HEK293 (cell line): ENCODE results near the gene EVA1B.

ENCODE experiments used
- CTCF ChIA-PET: fragments of 350-600 bp; formaldehyde crosslinking; extraction: SDS; loops from one replicate; lab custom pipeline; 2021; ENCODE audit warnings: antibody characterized with exemption; lab: Yijun Ruan, JAX
- POLR2A ChIA-PET: fragments of 300-600 bp; formaldehyde crosslinking; extraction: SDS; loops from one replicate; lab custom pipeline; 2020; ENCODE audit warnings: antibody characterized with exemption, inconsistent platforms; lab: Yijun Ruan, JAX
- H3K27ac ChIP-seq: fragments of 200-500 bp; sonication (Bioruptor generic); 2 replicates; pipeline ENCODE4 v1.5.1; 2014; ENCODE audit warnings: low read depth, low read length, control low read depth, inconsistent platforms; ENCODE audit errors: extremely low read depth
- H3K36me3 ChIP-seq, 2 experiments: fragments of 200-500 bp in 1 of 2; sonication (Bioruptor generic) in 1 of 2; 1 replicate in 1 of 2; 2 replicates in 1 of 2; pipeline ENCODE4 v1.5.1; 2014 to 2017; ENCODE audit warnings: inconsistent platforms in 2 of 2, low read length in 2 of 2; ENCODE audit not compliant: control insufficient read depth in 2 of 2, insufficient read depth in 1 of 2
- H3K4me1 ChIP-seq: fragments of 200-500 bp; sonication (Bioruptor generic); 2 replicates; pipeline ENCODE4 v1.5.1; 2014; ENCODE audit warnings: mild to moderate bottlenecking, low read length, inconsistent platforms; ENCODE audit not compliant: control insufficient read depth, insufficient read depth
- H3K4me3 ChIP-seq: 2 replicates; pipeline ENCODE4 v1.5.1; 2011; ENCODE audit warnings: low read depth, mild to moderate bottlenecking, control low read depth, low read length, moderate library complexity
- H3K9me3 ChIP-seq: fragments of 200-500 bp; sonication (Bioruptor generic); 2 replicates; pipeline ENCODE4 v1.5.1; 2014; ENCODE audit warnings: low read depth, low read length, inconsistent platforms; ENCODE audit not compliant: control insufficient read depth, insufficient read depth
- GLI4 ChIP-seq: fragments of 450-650 bp; formaldehyde crosslinking; IDR thresholded peaks from 2 replicates; pipeline ENCODE4 v1.5.1; 2016; ENCODE audit warnings: missing biosample characterization, missing genetic modification characterization
- KLF10 ChIP-seq: fragments of 450-650 bp; IDR thresholded peaks from 2 replicates; pipeline ENCODE4 v1.5.1; 2018; ENCODE audit warnings: missing biosample characterization, mild to moderate bottlenecking, missing genetic modification characterization
- REST ChIP-seq: fragments of 450-650 bp; formaldehyde crosslinking; IDR thresholded peaks from 2 replicates; pipeline ENCODE4 v1.5.1; 2016; ENCODE audit warnings: missing biosample characterization, missing genetic modification characterization
- SP2 ChIP-seq: fragments of 450-650 bp; formaldehyde crosslinking; IDR thresholded peaks from 2 replicates; pipeline ENCODE4 v1.5.1; 2016; ENCODE audit warnings: missing biosample characterization, missing genetic modification characterization
- SP3 ChIP-seq: fragments of 450-650 bp; formaldehyde crosslinking; IDR thresholded peaks from 2 replicates; pipeline ENCODE4 v1.5.1; 2016; ENCODE audit warnings: missing biosample characterization, missing genetic modification characterization
- ZBTB1 ChIP-seq: fragments of 450-650 bp; formaldehyde crosslinking; IDR thresholded peaks from 2 replicates; pipeline ENCODE4 v1.5.1; 2016; ENCODE audit warnings: missing biosample characterization, missing genetic modification characterization
- ZFP41 ChIP-seq: fragments of 450-650 bp; formaldehyde crosslinking; IDR thresholded peaks from 2 replicates; pipeline ENCODE4 v1.5.1; 2016; ENCODE audit warnings: missing biosample characterization, missing genetic modification characterization, borderline replicate concordance
- ZNF10 ChIP-seq: fragments of 450-650 bp; formaldehyde crosslinking; IDR thresholded peaks from 2 replicates; pipeline ENCODE4 v1.5.1; 2017; ENCODE audit warnings: missing biosample characterization, missing genetic modification characterization
- ZNF112 ChIP-seq: fragments of 450-650 bp; formaldehyde crosslinking; IDR thresholded peaks from 2 replicates; pipeline ENCODE4 v1.5.0; 2017; ENCODE audit warnings: missing biosample characterization, missing genetic modification characterization
- ZNF121 ChIP-seq: fragments of 450-650 bp; formaldehyde crosslinking; IDR thresholded peaks from 2 replicates; pipeline ENCODE4 v1.5.1; 2016; ENCODE audit warnings: missing biosample characterization, missing genetic modification characterization
- ZNF202 ChIP-seq: fragments of 450-650 bp; formaldehyde crosslinking; IDR thresholded peaks from 2 replicates; pipeline ENCODE4 v1.5.1; 2016; ENCODE audit warnings: missing biosample characterization, missing genetic modification characterization, borderline replicate concordance
- ZNF239 ChIP-seq: fragments of 450-650 bp; formaldehyde crosslinking; IDR thresholded peaks from 2 replicates; pipeline ENCODE4 v1.5.1; 2016; ENCODE audit warnings: missing biosample characterization, missing genetic modification characterization
- ZNF266 ChIP-seq: fragments of 450-650 bp; formaldehyde crosslinking; IDR thresholded peaks from 2 replicates; pipeline ENCODE4 v1.5.1; 2016; ENCODE audit warnings: missing biosample characterization, missing genetic modification characterization, low read depth
- ZNF280C ChIP-seq: fragments of 450-650 bp; formaldehyde crosslinking; IDR thresholded peaks from 2 replicates; pipeline ENCODE4 v1.5.1; 2016; ENCODE audit warnings: missing biosample characterization, missing genetic modification characterization
- ZNF302 ChIP-seq: fragments of 450-650 bp; formaldehyde crosslinking; IDR thresholded peaks from 2 replicates; pipeline ENCODE4 v1.5.1; 2016; ENCODE audit warnings: missing biosample characterization, missing genetic modification characterization, low read depth
- ZNF341 ChIP-seq: fragments of 450-650 bp; formaldehyde crosslinking; IDR thresholded peaks from 2 replicates; pipeline ENCODE4; 2016; ENCODE audit warnings: low read depth, missing biosample characterization, missing genetic modification characterization
- ZNF366 ChIP-seq: fragments of 450-650 bp; formaldehyde crosslinking; conservative IDR thresholded peaks from 2 replicates; pipeline ENCODE4 v1.5.1; 2016; ENCODE audit warnings: missing biosample characterization, missing genetic modification characterization
- ZNF398 ChIP-seq: fragments of 450-650 bp; formaldehyde crosslinking; IDR thresholded peaks from 2 replicates; pipeline ENCODE4 v1.5.1; 2017; ENCODE audit warnings: missing biosample characterization, missing genetic modification characterization
- ZNF426 ChIP-seq: fragments of 450-650 bp; formaldehyde crosslinking; IDR thresholded peaks from 2 replicates; pipeline ENCODE4 v1.5.1; 2017; ENCODE audit warnings: missing biosample characterization, missing genetic modification characterization, mild to moderate bottlenecking, inconsistent platforms, moderate library complexity
- ZNF449 ChIP-seq: fragments of 450-650 bp; formaldehyde crosslinking; IDR thresholded peaks from 2 replicates; pipeline ENCODE4 v1.5.1; 2017; ENCODE audit warnings: missing biosample characterization, mild to moderate bottlenecking, missing genetic modification characterization, moderate library complexity
- ZNF529 ChIP-seq: fragments of 450-650 bp; formaldehyde crosslinking; IDR thresholded peaks from 2 replicates; pipeline ENCODE4 v1.5.1; 2017; ENCODE audit warnings: missing genetic modification characterization, missing biosample characterization; ENCODE audit not compliant: insufficient replicate concordance
- ZNF530 ChIP-seq: fragments of 450-650 bp; formaldehyde crosslinking; IDR thresholded peaks from 2 replicates; pipeline ENCODE4 v1.5.1; 2016; ENCODE audit warnings: low read depth, missing biosample characterization, missing genetic modification characterization
- ZNF544 ChIP-seq: fragments of 450-650 bp; formaldehyde crosslinking; IDR thresholded peaks from 2 replicates; pipeline ENCODE4 v1.5.0; 2017; ENCODE audit warnings: missing biosample characterization, missing genetic modification characterization
- ZNF548 ChIP-seq: fragments of 450-650 bp; formaldehyde crosslinking; IDR thresholded peaks from 2 replicates; pipeline ENCODE4 v1.5.1; 2016; ENCODE audit warnings: missing biosample characterization, missing genetic modification characterization
- ZNF658 ChIP-seq: fragments of 450-650 bp; formaldehyde crosslinking; IDR thresholded peaks from 2 replicates; pipeline ENCODE4; 2016; ENCODE audit warnings: missing biosample characterization, missing genetic modification characterization
- ZNF704 ChIP-seq: fragments of 450-650 bp; formaldehyde crosslinking; IDR thresholded peaks from 2 replicates; pipeline ENCODE4 v1.5.1; 2016; ENCODE audit warnings: missing biosample characterization, missing genetic modification characterization
- ZNF791 ChIP-seq: fragments of 450-650 bp; formaldehyde crosslinking; IDR thresholded peaks from 2 replicates; pipeline ENCODE4 v1.5.1; 2016; ENCODE audit warnings: missing biosample characterization, missing genetic modification characterization
- ZSCAN16 ChIP-seq: fragments of 450-650 bp; formaldehyde crosslinking; IDR thresholded peaks from 2 replicates; pipeline ENCODE4 v1.5.1; 2016; ENCODE audit warnings: missing biosample characterization, missing genetic modification characterization

EVA1B gene

GRCh38 chr1:36323636-36324352 is at the start of gene EVA1B:
EVA1B (minus strand) TSS chr1:36323645; CDS start chr1:36323037, 608 bp downstream.
- Histone ChIP-seq H3K4me3 (peak within 1 kb of the TSS; percentile 53), H3K27ac (peak within 1 kb of the TSS; percentile 58; the same call in 1 of the 2 replicates), H3K4me1 (no peaks in the 10 kb centered on the region; the same call in 1 of the 2 replicates), H3K36me3 (peaks cover 0 to 27% of the 10 kb centered on the region in 2 experiments; a peak in 1 of 3 replicates), H3K9me3 (no peaks in the 10 kb centered on the region)
- ChIA-PET POLR2A (interaction anchor here (0.6 to 2.2 kb wide), 7 partner anchors 15 to 194 kb away, joined by 3 to 11 read pairs (median 4); partner anchors contain the start of genes MAP7D1 and SH3D21), CTCF (interaction anchor here (0.6 to 1.5 kb wide), 3 partner anchors 15 to 45 kb away, joined by 3 to 5 read pairs (median 3); no protein-coding TSS in a partner anchor)
- TF ChIP-seq KLF10 (tag by site-specific recombination): no peak
- no peak for TF ChIP-seq ZNF530 (tag by site-specific recombination)
- no peak for TF ChIP-seq ZNF302
- TF ChIP-seq ZNF10 (tag by site-specific recombination): no peak
- TF ChIP-seq ZNF529 (tag by site-specific recombination): no peak
- no peak for TF ChIP-seq ZNF280C (tag by site-specific recombination)
- no peak for TF ChIP-seq ZBTB1 (tag by site-specific recombination)
- no peak for TF ChIP-seq ZNF704
- TF ChIP-seq ZNF449: no peak
- TF ChIP-seq SP3 (tag by site-specific recombination): peak; percentile 20; the same call in 1 of the 2 replicates
- no peak for TF ChIP-seq ZFP41 (tag by site-specific recombination)
- no peak for TF ChIP-seq ZNF266 (tag by site-specific recombination)
- TF ChIP-seq ZNF112 (tag by site-specific recombination): no peak
- no peak for TF ChIP-seq ZNF791
- no peak for TF ChIP-seq ZNF544
- no peak for TF ChIP-seq REST (tag by site-specific recombination)
- TF ChIP-seq ZNF426 (tag by site-specific recombination): no peak
- TF ChIP-seq ZSCAN16 (tag by site-specific recombination): no peak
- TF ChIP-seq ZNF121 (tag by site-specific recombination): no peak
- TF ChIP-seq ZNF658 (tag by site-specific recombination): no peak
- peak; percentile 82 for TF ChIP-seq ZNF398
- no peak for TF ChIP-seq GLI4
- no peak for TF ChIP-seq ZNF366
- no peak for TF ChIP-seq ZNF239 (tag by site-specific recombination)
- TF ChIP-seq ZNF548: no peak
- TF ChIP-seq ZNF341 (tag by site-specific recombination): no peak
- peak; percentile 42 for TF ChIP-seq SP2 (tag by site-specific recombination)
- TF ChIP-seq ZNF202 (tag by site-specific recombination): no peak
